ENCODE measurements around the gene PREX1.

DNA sequence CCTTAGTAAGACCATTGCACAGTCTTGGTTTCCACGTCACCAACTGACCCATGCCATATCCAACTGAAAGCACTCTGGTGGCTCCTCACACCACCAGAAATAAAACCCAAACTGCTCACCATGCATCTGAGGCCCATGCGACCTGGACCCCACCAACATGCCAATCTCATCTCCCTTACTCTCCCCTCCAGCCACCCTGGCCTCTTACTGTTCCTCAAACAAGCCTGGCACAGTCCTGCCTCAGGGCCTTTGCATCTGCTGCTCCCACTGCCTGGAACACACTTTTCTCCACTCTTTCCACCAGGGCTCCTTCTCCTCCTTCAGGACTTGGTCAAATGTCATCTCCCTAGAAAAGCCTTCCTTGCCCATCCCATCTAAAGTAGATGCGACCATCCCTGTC, 8.7 kb downstream of the PREX1 start:
- TF ChIP-seq, protein P1, sequence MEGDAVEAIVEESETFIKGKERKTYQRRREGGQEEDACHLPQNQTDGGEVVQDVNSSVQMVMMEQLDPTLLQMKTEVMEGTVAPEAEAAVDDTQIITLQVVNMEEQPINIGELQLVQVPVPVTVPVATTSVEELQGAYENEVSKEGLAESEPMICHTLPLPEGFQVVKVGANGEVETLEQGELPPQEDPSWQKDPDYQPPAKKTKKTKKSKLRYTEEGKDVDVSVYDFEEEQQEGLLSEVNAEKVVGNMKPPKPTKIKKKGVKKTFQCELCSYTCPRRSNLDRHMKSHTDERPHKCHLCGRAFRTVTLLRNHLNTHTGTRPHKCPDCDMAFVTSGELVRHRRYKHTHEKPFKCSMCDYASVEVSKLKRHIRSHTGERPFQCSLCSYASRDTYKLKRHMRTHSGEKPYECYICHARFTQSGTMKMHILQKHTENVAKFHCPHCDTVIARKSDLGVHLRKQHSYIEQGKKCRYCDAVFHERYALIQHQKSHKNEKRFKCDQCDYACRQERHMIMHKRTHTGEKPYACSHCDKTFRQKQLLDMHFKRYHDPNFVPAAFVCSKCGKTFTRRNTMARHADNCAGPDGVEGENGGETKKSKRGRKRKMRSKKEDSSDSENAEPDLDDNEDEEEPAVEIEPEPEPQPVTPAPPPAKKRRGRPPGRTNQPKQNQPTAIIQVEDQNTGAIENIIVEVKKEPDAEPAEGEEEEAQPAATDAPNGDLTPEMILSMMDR (conservative IDR thresholded peaks at IDR 0.05; ENCODE audit: low read length): no peak
- no peak for TF ChIP-seq EZH2phosphoT487 (IDR thresholded peaks at IDR 0.05; ENCODE audit: borderline replicate concordance, low read depth, low read length)

All from OCI-LY7 (cell line).